ENCODE measurements around the gene HTR7.

The HTR7 gene

DNA sequence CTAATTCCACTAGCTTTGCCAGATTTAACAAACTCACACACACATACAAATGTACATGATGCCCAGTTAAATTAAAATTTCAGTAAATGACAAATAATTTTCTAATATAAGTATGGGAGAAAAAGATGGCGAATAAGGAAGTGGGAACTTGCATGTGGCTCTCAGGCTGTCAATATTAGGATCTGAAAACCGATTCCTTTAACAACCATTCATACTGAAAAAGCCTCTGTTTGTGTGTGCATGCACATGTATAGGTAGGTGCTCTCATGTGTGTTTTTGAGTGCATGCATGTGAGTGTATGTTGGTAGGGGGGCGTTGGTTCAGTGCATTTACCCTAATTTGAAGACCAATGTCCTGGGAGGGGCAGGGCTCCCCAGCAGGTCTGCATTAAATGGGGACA, 125.3 kb downstream of the HTR7 start:
- DNase-seq = no peak

DNA sequence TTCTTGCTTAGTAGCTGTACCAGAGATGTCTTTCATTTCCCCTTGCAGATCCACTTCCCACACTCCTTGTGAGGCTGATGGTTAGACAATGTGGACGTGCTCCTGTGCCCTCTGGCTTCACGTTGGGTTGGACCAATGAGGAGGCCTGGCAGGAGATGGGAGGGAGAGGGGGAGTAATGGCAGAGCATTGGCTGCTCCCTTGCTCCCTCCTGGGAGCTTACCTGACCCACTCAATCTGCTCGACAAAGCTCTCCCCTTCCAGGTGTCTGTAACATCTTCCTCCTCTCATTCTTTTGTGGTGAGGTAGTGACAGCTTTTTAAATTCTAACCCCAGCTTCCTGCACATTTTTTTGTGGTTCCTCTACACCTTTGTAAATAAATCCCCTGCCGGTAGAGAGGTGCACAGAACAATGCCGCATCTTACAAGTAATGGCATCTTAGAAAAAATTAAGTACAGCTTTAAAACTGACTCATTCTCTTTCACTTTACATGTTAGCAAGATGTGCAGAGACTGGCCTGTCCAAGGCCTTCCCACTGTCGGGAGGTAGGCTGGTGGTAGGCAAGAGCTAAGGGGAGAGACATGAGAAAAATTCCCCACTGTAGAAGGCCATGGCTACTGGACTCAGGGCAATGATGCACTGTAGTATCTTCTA, 134.3 kb downstream of the HTR7 start:
- no peak for DNase-seq

DNA sequence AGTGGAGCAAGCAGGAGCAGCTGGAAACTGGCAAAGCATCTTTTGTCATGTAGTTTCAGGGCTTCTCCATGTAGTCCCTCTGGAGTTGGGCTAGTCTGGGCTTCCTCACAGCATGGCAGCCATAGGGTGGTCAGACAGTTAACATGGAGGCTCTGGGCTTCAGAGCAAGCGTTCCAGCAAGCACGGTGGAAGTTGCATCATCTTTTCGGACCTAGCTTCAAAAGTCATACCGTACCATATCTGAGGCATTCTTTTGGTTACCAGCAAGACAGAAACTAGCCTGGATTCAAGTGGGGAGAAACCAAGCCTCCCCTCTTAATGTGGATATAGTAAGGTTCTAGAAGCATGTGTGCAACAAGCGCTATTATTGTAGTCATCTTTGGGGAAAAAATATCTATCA, 135.0 kb downstream of the HTR7 start:
- DNase-seq = no peak

DNA sequence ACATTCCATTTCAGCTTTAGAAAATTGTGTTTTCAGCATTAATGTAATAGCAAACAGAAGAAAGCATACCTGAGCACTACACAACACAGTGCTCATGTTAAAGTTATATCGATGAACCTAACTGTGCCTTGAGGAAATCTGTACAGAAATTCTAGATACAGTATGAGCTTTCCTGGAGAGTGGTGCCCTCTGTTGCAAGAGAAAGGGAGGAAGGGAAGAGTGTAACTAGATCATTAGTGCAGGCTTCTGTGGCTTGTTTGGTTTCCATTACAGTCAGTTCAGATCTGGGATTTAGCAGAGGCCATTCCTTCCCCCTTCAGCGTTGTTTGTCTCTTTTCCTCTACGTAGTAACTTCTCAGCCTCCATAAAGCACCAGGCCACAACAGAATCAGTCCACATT, 139.7 kb downstream of the HTR7 start:
- no peak for DNase-seq

DNA sequence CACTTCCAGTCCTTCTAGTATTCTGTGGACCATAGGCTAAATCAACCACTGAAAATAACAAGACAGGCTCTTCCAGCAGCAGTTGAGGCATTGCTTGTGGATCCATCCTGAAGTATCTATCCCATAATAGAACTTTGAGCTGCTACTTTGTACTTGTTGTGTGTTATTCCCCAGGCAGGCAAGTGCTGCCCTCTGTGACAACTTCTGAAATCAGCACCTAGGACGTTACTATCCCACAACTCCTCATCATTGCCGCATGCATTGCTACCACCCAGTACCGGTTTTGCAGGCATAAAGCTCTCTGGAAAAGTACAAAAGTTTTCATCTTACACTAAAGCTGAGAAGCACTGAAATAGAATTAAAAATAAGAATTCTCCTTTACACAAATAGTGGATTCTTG, 145.3 kb downstream of the HTR7 start:
- no peak for DNase-seq

DNA sequence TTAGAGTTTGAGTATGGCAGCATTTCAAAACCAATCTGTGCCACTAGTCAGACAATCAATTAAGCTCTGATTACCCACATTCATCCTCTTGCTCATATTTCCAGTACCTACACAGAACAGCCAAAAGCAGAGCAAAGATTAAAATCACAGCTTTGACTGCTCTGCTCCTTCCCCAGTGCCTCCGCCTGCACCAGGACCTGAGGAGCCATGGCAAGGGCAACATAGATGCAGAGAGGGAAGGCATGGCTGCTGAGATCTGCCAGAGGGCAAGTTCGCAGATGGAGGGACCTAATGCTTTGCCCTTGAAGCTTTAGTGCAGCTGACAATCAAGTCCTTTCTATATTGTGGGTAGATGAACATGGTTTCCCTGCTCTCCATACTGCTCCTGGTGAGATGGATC, 148.1 kb downstream of the HTR7 start:
- DNase-seq = no peak

DNA sequence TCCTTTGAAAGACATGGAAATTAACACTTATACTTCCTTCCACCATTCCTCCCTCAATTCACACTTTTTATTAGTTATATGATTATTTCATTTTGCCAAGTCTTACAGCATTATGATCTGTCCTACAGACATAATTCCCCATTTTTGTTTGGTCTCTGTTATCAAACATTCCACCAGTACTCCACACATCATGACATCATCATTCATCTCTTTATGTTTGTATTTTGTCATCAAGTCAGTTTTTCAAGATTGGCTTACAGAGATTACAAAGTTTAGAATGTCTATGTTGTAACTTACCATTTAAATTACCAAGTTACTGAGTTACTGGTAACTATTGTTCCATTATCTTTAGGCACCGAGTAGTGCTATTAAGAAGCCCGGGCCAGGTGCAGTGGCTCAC, 150.2 kb downstream of the HTR7 start:
- no peak for DNase-seq

DNA sequence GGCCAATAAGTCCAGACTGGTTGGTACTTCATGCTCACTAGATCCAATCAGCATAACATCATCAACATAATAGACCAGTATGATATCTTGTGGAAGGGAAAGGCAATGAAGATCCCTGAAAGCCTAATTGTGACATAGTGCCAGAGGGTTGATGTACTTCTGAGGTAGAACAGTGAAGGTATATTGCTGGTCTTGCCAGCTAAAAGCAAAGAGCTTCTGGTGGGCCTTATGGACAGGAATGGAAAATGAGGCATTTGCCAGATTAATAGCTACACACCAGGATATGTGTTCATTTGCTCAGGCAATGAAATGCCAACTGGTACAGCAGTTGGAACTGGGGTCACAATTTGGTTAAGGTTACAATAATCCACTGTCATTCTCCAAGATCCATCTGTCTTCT, 156.4 kb downstream of the HTR7 start:
- DNase-seq = no peak

DNA sequence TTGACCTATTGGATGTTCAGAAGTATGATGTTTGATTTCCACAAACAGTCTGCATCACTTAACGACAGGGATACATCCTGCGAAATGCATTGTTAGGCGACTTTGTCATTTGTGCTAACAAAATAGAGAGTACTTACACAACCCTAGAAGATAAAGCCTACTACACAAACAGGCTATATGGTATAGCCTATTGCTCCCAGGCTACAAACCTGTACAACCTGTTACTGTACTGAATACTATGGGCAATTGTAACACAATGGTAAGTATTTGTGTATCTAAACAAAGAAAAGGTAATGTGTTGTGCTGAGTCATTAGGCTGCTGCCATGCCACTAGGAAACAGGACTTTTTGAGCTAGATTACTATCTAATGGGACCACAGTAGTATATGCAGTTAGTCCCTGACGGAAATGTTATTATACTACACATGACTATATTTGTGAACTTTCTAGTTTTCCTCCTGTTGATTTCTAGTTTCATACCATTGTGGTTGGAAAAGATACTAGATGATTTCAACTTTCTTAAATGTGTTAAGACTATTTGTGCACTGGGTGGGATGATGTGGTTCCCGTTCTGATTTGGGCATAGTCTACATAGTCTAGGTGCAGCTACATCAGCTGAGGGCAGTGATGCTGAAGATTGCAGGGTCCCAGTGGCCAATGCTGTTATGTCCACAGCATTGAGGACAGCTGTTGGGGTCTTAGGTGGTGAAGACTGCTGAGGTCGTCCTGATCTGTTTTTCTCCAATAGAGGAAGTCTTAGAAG, 161.7 kb downstream of the HTR7 start:
- no peak for DNase-seq
